D721Med (cell line): ENCODE results near the gene CACTIN.

Experiments
- DNase-seq: peaks from one replicate; pipeline ENCODE4 v3.0.0; 2011; ENCODE audit warnings: low spot score; ENCODE audit not compliant: insufficient read length
- FAIRE-seq: peaks from 2 replicates; lab custom pipeline; 2011; peaks lifted over from hg19 to GRCh38; lab: Jason Lieb, UNC
- TF ChIP-seq, protein P1 (sequence below): IDR thresholded peaks from 2 replicates; pipeline ENCODE4 v1.5.1; 2012; ENCODE audit warnings: mild to moderate bottlenecking, control low read depth; ENCODE audit not compliant: insufficient read depth; ENCODE audit errors: missing control alignments

CACTIN gene

DNA sequence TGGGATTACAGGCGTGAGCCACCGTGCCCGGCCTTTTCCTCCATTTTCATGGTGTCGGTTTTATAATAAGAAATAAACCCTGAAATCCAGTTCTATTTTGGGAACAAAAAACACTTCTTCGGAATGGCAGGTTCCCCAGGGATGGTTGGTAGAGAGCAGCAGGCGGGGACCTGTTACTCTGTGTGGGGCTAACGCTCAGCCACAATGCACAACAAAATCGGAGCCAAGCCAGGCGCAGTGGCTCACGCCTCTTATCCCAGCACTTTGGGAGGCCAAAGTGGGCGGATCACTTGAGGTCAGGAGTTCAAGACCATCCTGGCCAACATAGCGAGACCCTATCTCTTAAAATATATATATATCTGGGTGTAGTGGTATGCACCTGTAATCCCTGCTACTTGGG is 25.6 kb downstream of the CACTIN start:
- TF ChIP-seq, protein P1, sequence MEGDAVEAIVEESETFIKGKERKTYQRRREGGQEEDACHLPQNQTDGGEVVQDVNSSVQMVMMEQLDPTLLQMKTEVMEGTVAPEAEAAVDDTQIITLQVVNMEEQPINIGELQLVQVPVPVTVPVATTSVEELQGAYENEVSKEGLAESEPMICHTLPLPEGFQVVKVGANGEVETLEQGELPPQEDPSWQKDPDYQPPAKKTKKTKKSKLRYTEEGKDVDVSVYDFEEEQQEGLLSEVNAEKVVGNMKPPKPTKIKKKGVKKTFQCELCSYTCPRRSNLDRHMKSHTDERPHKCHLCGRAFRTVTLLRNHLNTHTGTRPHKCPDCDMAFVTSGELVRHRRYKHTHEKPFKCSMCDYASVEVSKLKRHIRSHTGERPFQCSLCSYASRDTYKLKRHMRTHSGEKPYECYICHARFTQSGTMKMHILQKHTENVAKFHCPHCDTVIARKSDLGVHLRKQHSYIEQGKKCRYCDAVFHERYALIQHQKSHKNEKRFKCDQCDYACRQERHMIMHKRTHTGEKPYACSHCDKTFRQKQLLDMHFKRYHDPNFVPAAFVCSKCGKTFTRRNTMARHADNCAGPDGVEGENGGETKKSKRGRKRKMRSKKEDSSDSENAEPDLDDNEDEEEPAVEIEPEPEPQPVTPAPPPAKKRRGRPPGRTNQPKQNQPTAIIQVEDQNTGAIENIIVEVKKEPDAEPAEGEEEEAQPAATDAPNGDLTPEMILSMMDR: no peak
- no peak for DNase-seq
- FAIRE-seq: no peak

DNA sequence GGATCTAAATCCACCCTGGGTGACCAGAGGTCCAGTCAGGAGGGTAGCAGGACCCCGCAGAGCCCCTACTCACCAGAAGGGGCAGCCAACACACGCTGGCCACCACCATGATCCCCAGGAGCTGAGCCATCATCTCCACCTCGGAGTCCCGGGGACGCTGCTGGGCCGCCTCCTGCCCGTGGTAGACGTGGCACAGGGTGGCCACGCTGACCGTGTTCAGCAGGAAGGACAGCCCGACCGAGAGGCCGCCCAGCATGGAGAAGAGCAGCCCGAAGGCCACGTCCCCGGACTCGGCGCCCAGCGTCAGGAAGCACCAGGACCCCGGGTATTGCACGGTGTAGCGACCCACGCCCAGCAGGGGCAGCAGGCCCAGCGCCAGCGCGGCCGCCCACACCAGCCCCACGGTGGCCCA is 26.8 kb downstream of the CACTIN start:
- FAIRE-seq: no peak

DNA sequence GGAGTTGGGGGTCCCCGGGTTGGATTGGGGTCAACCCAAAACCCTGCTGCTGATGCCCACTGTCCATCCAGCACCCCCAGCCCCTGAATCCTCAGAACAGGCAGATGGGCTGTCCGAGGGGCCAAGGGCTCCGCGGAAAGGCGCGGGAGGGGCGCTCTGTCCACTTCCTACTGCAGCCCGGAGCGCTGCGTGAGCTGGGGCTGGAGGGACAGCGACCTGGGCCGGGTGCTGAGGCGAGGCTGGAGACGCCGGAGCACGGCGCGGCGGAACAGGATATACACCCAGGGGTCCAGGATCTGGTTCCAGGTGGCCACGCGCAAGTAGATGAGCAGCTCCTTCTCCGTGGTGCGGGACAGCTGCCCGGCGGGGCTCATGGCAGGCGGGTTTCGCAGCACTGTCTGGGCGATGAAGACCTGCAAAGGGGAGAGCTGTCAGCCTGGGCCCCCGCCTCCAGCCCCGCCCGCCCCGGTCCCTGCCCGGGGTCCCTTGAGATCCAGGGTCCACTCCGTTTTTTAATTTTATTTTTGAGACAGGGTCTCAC is 31.0 kb downstream of the CACTIN start:
- TF ChIP-seq, protein P1: no peak
- DNase-seq (no peak), FAIRE-seq (no peak)

More for the DNA sequence above, 26.8 kb downstream of the CACTIN start:
- DNase-seq: no peak
- TF ChIP-seq, protein P1: no peak

DNA sequence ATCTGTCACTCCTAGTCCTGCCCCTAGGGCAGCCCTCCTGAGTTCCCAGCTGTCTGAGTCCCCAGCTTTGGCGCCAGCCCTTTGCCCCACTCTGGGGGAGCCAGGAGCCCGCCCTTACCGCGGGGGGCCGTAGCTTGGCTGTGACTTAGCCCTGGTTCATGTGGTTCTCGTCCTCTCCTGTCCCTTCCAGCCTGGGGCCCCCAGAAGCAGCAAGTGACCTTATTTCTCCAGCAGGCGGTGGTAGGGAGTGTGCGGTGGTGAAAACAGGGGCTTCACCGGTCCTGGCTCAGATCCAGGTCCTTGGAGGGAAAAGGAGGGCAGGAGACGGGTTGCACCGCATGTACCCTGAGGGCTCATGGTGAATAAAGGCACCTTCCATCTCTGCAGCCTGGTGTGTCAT is 33.4 kb downstream of the CACTIN start:
- DNase-seq (no peak), FAIRE-seq (no peak)
- TF ChIP-seq, protein P1: no peak

DNA sequence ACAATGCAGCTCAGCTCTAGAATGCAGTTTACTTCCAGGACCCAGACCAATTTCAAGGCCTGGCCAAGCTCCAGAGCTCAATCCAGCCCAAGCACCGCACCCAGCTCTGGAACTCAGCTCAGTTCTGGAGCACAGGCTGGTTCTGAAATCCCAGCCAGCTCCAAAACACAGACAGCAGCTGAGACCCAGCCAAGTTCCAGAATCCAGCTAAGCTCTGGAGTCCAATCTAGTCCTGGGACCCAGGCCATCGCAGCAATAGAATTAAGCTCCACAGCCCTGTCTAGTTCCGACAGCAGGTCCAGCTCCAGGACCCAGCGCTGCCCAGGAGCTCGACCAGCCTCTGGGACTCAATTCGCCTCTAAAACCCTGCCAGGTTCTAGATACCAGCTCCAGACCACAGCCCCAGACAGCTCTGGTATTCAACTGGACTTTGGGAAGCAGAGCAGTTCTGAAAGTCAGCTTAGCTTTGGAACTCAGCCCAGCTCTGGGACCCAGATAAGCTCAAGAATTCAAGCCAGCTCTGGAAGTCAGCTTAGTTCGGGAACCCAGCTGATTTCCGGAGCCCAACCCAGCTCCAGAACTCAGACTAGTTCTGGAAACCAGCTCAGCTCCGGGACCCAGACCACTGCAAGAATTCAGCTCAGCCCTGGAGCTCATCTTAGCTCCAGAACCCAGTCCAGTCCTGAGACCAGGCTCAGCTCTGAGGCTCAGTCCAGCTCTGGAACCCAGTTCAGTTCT is 34.5 kb downstream of the CACTIN start:
- TF ChIP-seq, protein P1: no peak
- FAIRE-seq: no peak

DNA sequence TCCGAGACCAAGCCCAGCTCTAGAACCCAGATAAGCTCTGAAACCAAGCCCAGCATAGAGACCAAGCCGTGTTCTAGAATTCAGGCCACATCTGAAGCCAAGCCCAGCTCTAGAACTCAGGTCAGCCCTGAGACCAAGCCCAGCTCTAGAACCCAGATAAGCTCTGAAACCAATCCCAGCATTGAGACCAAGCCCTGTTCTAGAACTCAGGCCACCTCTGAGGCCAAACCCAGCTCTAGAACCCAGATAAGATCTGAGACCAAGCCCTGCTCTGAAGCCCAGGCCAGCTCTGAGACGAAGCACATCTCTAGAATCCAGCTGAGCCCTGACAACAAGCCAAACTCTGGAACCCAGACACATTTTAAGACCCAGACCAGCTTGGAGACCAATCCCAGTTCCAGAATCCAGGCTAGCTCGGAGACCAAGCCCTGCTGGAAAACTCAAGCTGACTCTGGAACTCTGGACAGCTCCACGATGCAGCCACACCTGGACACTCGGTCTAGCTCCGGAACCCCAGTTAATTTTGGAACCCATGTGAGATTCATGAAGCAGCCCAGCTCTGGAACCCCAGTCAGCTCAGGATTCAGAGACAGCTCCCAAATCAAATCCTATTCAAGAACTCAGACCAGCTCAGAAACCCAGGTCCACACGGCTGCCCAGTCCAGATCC is 35.5 kb downstream of the CACTIN start:
- TF ChIP-seq, protein P1: no peak
- FAIRE-seq (no peak), DNase-seq (no peak)

More for the DNA sequence above, 34.5 kb downstream of the CACTIN start:
- DNase-seq: no peak
